ENCODE data around the gene GADL1. TPM values are rescaled to one million over a fixed set of nuclear protein-coding genes. Genes with fewer than 3 reads are reported as not detected.

Gene GADL1
- total RNA-seq, 1 donor from 2014 or later = not detected

GRCh38 chr3:30680789-30681648, 213.4 kb downstream of the GADL1 start:
- no peaks in the 10 kb centered on the region for H3K9me3 ChIP-seq
- intact Hi-C loops (cut with DNase I) = no loop called here
- peaks cover 78% of the 10 kb centered on the region for H3K4me1 ChIP-seq
- peak overlapping the region; percentile 66 for H3K27ac ChIP-seq
- peaks cover 61% of the 10 kb centered on the region for H3K36me3 ChIP-seq
- no peaks in the 10 kb centered on the region for H3K27me3 ChIP-seq (ENCODE audit: low read depth)
- no peak overlapping the region for H3K4me3 ChIP-seq
- DNase-seq (no peak), ATAC-seq (peak in 1 of 2 donors; percentile 27)
- no peak for TF ChIP-seq CTCF (IDR thresholded peaks at IDR 0.05)

GRCh38 chr3:30679045-30679444, 215.4 kb downstream of the GADL1 start:
- Histone ChIP-seq H3K27ac (peak overlapping the region; percentile 19), H3K4me1 (peaks cover 72% of the 10 kb centered on the region), H3K36me3 (peaks cover 75% of the 10 kb centered on the region), H3K9me3 (no peaks in the 10 kb centered on the region), H3K4me3 (no peak overlapping the region), H3K27me3 (ENCODE audit: low read depth) (no peaks in the 10 kb centered on the region)
- intact Hi-C loops (cut with DNase I) = no loop called here
- DNase-seq = no peak
- no peak for TF ChIP-seq CTCF (IDR thresholded peaks at IDR 0.05)
- ATAC-seq = no peak

GRCh38 chr3:30677347-30677685, 217.1 kb downstream of the GADL1 start:
- H3K36me3 ChIP-seq = peaks cover 86% of the 10 kb centered on the region
- H3K4me1 ChIP-seq = peaks cover 72% of the 10 kb centered on the region
- no peak for DNase-seq
- intact Hi-C loops (cut with DNase I) = no loop called here
- no peaks in the 10 kb centered on the region for H3K9me3 ChIP-seq
- no peak for TF ChIP-seq CTCF (IDR thresholded peaks at IDR 0.05)
- H3K27me3 ChIP-seq (ENCODE audit: low read depth) = no peaks in the 10 kb centered on the region
- H3K27ac ChIP-seq = no peak overlapping the region
- ATAC-seq = no peak
- no peak overlapping the region for H3K4me3 ChIP-seq

DNA sequence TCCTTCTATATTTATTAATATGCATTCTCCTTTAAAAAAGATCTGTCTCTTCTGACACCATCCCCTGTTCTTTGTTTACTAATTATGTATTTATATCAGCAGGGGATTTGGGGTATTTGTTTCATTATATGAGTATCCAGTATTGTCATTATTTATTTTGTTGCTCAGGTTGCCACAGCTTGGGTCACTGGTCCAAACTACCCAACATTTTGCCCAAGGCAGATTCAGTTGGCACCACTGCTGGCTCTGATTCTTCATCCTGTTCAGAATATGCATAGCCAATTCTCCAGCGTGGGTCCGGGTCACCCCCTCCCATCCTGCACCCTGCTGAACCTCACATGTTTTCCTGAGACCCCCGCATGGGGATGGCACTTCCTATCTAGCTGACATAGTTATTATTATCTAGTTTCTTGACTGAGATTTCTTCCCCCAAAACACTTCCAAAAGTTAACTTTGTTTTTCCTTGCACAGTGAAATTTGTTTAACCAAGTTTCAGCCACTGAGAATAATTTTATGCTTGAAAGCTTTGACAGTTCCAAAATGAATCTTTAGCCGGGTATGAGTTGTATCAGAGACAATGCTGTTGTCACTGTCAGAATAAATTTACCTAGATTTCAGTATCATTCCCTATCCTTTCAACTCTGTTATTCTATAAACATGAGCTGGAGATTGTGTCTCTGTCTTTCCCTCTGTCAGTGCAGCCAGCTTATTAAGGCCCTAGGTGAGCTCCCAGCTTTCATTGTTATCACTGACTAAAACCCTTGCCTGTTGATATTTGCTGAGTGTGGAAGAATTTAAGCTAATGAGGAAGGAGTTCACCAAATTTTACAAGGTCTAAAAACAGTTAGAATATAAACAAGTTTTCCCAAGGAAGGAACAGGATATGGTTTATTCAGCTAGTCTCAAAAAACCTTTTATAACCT, 217.8 kb downstream of the GADL1 start:
- H3K4me1 ChIP-seq = peaks cover 71% of the 10 kb centered on the region
- no peak for DNase-seq
- peaks cover 92% of the 10 kb centered on the region for H3K36me3 ChIP-seq
- intact Hi-C loops (cut with DNase I) = no loop called here
- no peak overlapping the region for H3K4me3 ChIP-seq
- no peak for TF ChIP-seq CTCF (IDR thresholded peaks at IDR 0.05)
- H3K27me3 ChIP-seq (ENCODE audit: low read depth) = no peaks in the 10 kb centered on the region
- H3K9me3 ChIP-seq = no peaks in the 10 kb centered on the region
- ATAC-seq = no peak
- H3K27ac ChIP-seq = no peak overlapping the region
